Measurements from ENCODE around the gene TRPM7.

The TRPM7 gene

DNA sequence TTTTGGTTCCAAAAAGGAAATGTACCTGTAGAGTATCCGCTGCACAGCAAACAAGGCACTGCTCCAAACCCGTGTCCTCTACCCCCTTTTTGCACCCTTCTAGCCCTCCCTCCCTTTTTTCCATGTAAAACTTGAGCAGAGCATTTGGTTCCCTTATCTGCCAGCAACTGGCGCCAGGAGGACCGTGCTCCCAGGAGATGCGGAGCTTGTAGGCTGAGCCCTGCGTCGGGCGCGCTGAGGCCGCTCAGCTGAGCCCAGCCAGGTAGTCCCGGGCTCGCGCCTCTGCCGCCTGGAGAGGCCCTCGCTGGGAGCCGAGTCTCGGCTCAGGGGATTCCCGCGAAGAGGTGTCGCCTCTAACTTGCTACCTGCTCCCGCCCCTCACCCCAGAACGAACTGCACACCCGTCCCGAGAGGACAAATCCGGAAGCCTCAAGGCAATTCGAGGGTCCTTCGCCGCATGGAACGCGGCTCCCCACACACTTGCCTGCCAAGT lies 575 bp downstream of the TRPM7 start:
- Mint-ChIP-seq H3K4me1 (peaks cover 44% of the 10 kb centered on the region), H3K36me3 (ENCODE audit: low read depth) (peaks cover 42% of the 10 kb centered on the region), H3K4me3 (peak overlapping the region; percentile 99), H3K9me3 (no peaks in the 10 kb centered on the region), H3K27ac (peak overlapping the region; percentile 100), H3K27me3 (ENCODE audit: low read depth, poor library complexity) (peaks cover 3% of the 10 kb centered on the region)
- TF ChIP-seq, protein P1, sequence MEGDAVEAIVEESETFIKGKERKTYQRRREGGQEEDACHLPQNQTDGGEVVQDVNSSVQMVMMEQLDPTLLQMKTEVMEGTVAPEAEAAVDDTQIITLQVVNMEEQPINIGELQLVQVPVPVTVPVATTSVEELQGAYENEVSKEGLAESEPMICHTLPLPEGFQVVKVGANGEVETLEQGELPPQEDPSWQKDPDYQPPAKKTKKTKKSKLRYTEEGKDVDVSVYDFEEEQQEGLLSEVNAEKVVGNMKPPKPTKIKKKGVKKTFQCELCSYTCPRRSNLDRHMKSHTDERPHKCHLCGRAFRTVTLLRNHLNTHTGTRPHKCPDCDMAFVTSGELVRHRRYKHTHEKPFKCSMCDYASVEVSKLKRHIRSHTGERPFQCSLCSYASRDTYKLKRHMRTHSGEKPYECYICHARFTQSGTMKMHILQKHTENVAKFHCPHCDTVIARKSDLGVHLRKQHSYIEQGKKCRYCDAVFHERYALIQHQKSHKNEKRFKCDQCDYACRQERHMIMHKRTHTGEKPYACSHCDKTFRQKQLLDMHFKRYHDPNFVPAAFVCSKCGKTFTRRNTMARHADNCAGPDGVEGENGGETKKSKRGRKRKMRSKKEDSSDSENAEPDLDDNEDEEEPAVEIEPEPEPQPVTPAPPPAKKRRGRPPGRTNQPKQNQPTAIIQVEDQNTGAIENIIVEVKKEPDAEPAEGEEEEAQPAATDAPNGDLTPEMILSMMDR (IDR thresholded peaks at IDR 0.05): no peak
- peak; percentile 66 for DNase-seq

DNA sequence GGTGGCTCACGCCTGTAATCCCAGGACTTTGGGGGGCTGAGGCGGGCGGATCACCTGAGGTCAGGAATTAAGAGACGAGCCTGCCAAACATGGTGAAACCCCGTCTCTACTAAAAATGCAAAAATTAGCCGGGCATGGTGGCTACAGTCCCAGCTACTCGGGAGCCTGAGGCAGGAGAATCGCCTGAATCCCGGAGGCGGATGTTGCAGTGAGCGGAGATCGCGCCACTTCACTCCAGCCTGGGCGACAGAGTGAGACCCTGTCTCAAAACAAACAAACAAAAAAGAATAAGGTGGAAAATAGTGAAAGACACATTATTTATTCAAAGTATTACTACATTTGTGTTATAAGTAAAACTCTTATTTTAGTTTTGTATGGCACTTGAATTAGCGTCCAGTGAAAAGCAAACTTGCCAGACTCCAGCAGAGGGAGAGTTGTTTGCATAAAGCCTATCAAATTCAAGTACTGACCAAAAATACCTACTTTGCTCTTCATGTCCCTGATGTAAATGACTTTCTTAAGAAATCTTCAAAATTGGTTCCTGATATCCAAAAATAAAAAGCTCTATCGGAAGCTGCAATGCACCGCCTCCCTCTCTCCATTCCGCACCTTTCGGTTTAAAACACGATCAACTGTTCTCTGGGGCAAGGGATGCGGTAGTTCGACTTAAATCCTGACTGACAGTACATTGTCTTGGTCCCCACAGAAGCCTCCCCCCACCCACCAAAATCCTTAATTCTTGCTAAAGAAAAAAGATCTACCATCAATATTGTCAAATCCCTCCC lies 1.2 kb downstream of the TRPM7 start:
- no peak for DNase-seq
- H3K4me3 Mint-ChIP-seq: peak overlapping the region; percentile 99
- peaks cover 43% of the 10 kb centered on the region for H3K36me3 Mint-ChIP-seq (ENCODE audit: low read depth)
- peak overlapping the region; percentile 100 for H3K27ac Mint-ChIP-seq
- H3K4me1 Mint-ChIP-seq: peaks cover 44% of the 10 kb centered on the region
- H3K9me3 Mint-ChIP-seq: no peaks in the 10 kb centered on the region
- peaks cover 3% of the 10 kb centered on the region for H3K27me3 Mint-ChIP-seq (ENCODE audit: low read depth, poor library complexity)
- TF ChIP-seq, protein P1 (IDR thresholded peaks at IDR 0.05): no peak

DNA sequence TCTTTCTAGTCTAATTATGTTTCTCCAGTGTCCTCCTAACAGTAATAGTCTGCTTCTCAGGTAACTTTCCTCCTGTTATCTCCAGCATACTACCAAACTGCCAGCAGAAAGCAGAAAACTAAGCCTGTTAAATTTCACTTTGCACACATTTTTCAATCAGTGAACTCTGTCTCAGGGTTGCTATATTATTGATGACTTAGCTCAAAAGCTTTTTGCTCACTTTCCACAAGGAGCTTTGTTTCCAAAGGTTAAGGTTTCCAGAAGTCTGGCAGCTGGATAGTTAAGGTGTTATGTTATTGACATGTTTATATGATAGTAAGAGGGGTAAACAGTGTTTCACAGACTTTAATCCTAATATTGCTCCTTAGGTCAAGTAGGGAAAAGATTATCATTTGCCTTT lies 5.1 kb downstream of the TRPM7 start:
- Mint-ChIP-seq H3K36me3 (ENCODE audit: low read depth) (peaks cover 49% of the 10 kb centered on the region), H3K4me1 (peaks cover 34% of the 10 kb centered on the region), H3K27ac (no peak overlapping the region), H3K4me3 (no peak overlapping the region), H3K9me3 (no peaks in the 10 kb centered on the region), H3K27me3 (ENCODE audit: low read depth, poor library complexity) (no peaks in the 10 kb centered on the region)
- no peak for DNase-seq
- TF ChIP-seq, protein P1 (IDR thresholded peaks at IDR 0.05): no peak

DNA sequence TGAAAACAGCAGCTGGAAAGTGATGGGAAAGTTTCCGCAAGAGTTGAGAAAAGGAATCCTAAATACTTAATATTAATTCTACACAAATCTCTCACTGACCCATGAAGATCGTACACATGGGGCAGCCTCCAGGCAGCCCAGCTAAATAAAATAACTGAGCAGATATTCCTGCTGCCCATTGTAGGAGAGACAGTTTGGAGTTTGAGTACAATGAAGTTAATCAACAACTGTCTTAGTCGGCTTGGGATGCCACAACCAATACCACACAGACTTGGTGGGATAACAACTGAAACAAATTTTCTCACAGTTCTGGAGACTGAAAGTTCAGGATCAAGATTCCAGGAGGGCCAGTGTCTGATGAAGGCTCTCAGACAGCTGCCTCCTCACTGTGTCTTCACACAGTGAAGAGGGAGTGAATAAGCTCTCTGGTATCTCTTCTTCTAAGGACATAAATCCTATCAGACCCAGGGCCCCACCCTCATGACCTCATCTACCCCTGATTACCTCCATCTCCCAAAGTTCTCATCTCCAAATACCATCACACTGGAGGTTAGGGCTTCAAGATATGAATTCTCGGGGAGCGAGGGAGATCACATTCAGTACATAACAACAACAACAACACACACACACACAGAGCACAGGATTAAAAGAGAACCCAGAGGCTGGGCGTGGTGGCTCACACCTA lies 9.7 kb downstream of the TRPM7 start:
- TF ChIP-seq, protein P1 (IDR thresholded peaks at IDR 0.05): no peak
- no peaks in the 10 kb centered on the region for H3K9me3 Mint-ChIP-seq
- peak overlapping the region; percentile 27 for H3K27ac Mint-ChIP-seq
- H3K4me3 Mint-ChIP-seq: peak overlapping the region; percentile 37
- peaks cover 5% of the 10 kb centered on the region for H3K4me1 Mint-ChIP-seq
- peaks cover 34% of the 10 kb centered on the region for H3K36me3 Mint-ChIP-seq (ENCODE audit: low read depth)
- no peaks in the 10 kb centered on the region for H3K27me3 Mint-ChIP-seq (ENCODE audit: low read depth, poor library complexity)
- DNase-seq: no peak

DNA sequence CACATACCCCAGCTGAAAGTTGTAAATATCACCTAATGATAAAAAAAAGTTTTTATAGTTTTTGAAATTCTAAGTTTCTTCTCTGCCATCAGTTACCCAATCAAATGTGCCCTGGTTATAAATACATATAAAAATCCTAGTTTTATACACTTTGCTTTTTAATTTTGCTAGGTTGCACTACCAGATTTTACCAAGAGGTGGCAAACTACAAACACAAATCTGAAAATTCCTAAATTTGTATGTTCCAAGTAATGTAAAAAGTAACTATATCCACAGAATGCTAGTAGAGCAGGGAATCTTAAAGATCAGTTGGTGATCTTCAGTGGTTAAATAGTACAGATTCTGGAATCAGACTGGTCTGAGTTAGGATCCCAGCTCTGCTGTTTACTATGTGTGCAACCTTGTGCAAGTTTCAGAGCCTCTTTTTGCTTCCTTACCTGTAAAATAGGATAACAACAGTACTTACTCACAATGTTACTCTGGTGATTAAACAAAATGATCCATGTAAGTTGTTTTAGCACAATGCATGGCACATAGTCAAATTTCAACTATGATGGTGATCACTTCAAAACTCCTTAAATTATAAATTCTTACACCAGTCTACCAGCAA lies 11.0 kb downstream of the TRPM7 start:
- Mint-ChIP-seq H3K36me3 (ENCODE audit: low read depth) (peaks cover 33% of the 10 kb centered on the region), H3K4me1 (peaks cover 5% of the 10 kb centered on the region), H3K4me3 (no peak overlapping the region), H3K27ac (no peak overlapping the region), H3K27me3 (ENCODE audit: low read depth, poor library complexity) (no peaks in the 10 kb centered on the region), H3K9me3 (peaks cover 4% of the 10 kb centered on the region)
- TF ChIP-seq, protein P1 (IDR thresholded peaks at IDR 0.05): peak; percentile 82
- no peak for DNase-seq
